Sciatic nerve (tissue), 2 donors: Measurements from ENCODE around the gene TMCO6. TPM values are rescaled to one million over a fixed set of nuclear protein-coding genes. Genes with fewer than 3 reads are reported as not detected.
"Not testable (repeated sequence)": the region's sequence is repeated elsewhere in the genome, so short reads cannot be mapped to it uniquely, and the experiment has no call there.

ENCODE experiments used
- ATAC-seq: fragments of 200-7000 bp; cut with Tn5 transposase; one replicate; pipeline ENCODE4 v1.9.1; 2020; ENCODE audit warnings: mild to moderate bottlenecking, moderate library complexity
- DNase-seq: peaks from one replicate; pipeline ENCODE4 v3.0.0-alpha.2; 2020; ENCODE audit warnings: low spot score
- intact Hi-C: fragments of 100-400 bp; cut with DNase I; formaldehyde crosslinking; loops from one replicate; pipeline ENCODE4 v1.14.2; 2022
- total RNA-seq: library from RNA; stranded (reverse); fragmentation: NEBNext Ultra II Directional; extraction: Animal tissue kit (Norgen Biotek cat#: 25700); gene quantifications from one replicate; pipeline ENCODE4 v1.2.1, GENCODE V29; 2021
- donor health status: DM: no; HTN: no; CAD: no.
- donor health status: DM: no; HTN: no; CAD: no.

The TMCO6 gene
- total RNA-seq = 20.1 TPM

- ATAC-seq (peak; percentile 99), DNase-seq (peak; percentile 99)
- intact Hi-C loops = no loop called here
Observed at GRCh38 chr5:140639148-140639981, at the start of gene TMCO6. Gene TMCO6, plus strand, starts transcription at chr5:140639451. Its CDS starts 77 bp downstream, at chr5:140639528.

- no peak for DNase-seq
- intact Hi-C loops = no loop called here
- ATAC-seq = no peak
Observed at GRCh38 chr5:140590861-140591260, 48.4 kb upstream of the TMCO6 start.

GRCh38 chr5:140591747-140592372, 47.4 kb upstream of the TMCO6 start:
- DNase-seq (no peak), ATAC-seq (no peak)
- intact Hi-C loops = no loop called here

- intact Hi-C loops, DNase-seq, ATAC-seq: not testable (repeated sequence)
Observed at GRCh38 chr5:140593070-140593469, 46.2 kb upstream of the TMCO6 start.

DNA sequence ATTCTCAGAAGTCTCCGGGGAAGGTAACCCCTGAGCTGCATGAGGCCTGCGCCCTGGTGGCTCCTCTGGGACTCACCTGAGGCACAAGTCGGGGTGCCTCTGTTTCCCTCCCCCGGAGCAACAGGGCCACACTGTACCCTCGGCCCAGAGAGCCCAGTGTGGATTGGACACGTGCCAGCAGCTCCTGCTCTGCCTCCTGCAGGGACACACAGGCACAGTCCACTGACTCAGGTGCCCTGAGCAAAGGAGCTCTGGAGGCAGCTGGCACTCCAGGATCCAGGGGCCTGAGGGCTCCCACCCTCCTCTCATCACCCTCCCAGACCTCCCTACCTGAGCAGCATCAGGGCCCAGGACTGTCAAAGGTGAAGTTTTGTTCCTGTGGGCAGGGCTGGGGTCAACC, 45.1 kb upstream of the TMCO6 start:
- intact Hi-C loops = no loop called here
- DNase-seq = no peak
- ATAC-seq = no peak

DNA sequence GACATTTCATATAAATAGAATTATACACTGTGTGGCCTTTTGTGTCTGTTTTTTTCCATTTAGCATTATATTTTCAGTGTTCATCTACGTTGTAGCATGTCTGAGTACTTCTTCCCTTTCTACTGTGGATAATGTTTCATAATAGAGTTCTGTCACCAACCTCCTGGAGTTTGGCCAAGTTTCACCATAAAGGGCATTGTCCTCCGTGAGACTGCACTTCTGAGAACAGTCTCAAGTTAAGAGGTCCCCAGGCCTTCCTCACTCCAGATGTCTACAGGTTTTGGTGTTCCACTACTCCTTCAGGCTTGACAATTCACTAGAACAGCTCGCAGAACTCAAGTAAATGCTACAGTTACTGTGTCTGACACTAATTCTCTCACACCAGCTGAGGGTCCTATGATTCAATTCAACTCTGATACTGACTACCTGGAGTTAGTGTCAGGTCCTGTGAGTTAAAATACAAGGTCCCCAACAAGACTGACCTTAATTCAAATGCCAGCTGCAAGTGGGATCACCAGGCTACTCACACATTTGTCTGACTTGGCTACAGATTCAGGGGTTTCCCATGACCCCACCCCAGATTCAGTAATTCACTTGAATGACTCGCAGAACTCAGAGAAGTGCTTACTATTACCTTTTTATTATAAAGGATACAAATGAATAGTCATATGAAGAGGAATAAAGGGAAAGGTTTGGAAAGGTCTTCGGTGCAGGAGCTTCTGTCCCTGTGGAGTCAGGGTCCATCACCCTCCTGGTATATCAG, 43.5 kb upstream of the TMCO6 start:
- DNase-seq (no peak), ATAC-seq (peak; percentile 79)
- intact Hi-C loops = no loop called here

DNA sequence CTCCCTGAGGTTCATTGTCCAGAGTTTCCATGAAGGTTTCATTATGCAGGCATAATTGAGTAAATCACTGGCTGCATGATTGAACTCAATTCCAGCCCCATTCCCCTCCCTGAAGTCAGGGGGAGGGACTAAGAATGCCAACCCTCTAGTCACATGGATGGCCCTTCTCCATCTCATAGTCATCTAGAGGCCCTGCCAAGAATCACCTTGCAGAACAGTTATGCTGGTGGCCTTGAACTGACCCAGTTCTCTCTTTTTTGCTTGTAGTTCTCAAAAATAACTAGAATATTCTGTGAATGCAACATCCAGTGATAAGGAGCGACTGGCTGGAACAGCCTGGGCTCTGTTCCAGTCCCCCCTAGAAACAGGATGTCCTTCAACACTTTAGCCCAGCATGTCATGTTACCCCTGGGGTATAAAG, 42.9 kb upstream of the TMCO6 start:
- ATAC-seq = peak; percentile 76
- no peak for DNase-seq
- intact Hi-C loops = no loop called here

DNA sequence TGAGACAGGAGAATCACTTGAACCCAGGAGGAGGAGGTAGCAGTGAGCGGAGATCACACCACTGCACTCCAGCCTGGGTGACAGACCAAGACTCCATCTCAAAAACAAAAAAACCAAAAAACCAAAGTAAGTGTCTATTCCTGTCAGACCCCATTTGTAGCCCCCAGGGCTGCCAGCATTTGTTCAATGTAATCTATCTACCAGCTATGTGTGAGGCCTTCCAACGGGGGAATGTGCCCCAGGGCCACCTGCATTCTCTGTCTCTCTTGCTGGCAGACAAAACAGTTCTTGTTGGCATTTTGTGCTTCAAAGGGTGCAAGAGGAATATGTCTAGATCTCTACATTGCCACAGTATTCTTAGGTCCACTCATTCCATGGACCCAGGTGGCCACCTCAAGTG, 40.4 kb upstream of the TMCO6 start:
- ATAC-seq = no peak

GRCh38 chr5:140600096-140600495, 39.2 kb upstream of the TMCO6 start:
- ATAC-seq (no peak), DNase-seq (no peak)
- intact Hi-C loops = no loop called here

More for the DNA sequence above, 40.4 kb upstream of the TMCO6 start:
- intact Hi-C loops = no loop called here
- DNase-seq = no peak

DNA sequence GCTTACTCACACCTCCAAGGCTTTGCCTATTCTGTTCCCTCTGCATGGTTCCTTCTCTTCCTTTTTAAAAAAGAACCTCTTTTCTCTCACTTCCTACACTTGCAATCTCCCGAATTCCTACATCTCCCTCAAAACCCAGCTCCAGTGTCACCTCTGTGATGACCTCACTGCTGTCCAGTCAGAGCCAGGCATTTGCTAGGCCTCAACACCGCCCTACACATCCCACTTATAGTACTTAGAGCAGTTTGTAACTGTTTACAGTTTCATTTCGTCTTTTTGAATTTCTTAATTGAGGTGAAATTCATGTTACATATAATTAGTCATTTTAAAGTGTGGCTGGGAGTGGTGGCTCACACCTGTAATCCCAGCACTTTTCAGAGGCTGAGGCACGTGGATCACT, 37.1 kb upstream of the TMCO6 start:
- ATAC-seq = no peak
- intact Hi-C loops = no loop called here

DNA sequence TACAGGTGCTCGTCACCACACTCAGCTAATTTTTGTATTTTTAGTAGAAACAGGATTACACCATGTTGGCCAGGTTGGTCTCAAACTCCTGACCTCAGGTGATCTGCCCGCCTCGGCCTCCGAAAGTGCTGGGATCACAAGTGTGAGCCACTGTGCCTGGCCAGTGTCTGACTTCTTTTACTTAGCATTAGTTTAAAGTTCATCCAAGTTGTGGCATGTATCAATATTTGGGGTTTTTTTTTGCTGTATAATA, 35.9 kb upstream of the TMCO6 start:
- ATAC-seq, DNase-seq, intact Hi-C loops: not testable (repeated sequence)

More for the DNA sequence above, 37.1 kb upstream of the TMCO6 start:
- no peak for DNase-seq

DNA sequence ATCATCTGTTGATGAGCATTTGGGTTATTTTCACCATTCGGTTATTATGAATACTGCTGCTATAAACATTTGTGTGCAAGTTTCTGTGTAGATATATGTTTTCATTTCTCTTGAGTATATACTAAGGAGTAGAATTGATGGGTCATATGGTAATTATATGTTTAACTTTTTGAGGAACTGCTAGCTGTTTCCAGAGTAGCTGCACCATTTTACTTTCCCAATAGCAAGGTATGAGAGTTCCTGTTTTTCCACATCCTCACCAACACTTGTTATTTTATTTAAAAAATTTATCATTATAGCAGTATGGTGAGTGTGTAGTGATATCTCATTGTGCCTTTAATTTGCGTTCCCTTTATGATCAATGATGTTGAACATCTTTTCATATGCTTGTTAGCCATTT, 35.5 kb upstream of the TMCO6 start:
- intact Hi-C loops = no loop called here
- ATAC-seq (no peak), DNase-seq (no peak)

GRCh38 chr5:140605879-140606278, 33.4 kb upstream of the TMCO6 start:
- DNase-seq (no peak), ATAC-seq (no peak)
- intact Hi-C loops = no loop called here

DNA sequence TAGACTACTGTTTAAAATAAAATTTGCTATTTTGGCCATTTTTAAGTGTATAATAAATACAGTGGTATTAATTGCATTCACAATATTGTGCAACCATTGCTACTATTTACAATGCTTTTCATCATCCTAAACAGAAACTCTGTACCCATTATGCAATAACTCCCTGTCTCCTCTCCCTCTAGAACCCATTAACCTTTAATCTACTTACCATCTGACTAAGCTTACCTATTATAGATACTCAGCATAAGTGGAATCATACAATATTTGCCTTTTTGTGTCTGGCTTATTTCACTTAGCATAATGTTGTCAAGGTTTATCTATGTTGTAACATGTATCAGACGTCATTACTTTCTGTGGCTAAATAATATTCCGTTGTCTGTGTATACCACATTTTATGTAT, 32.2 kb upstream of the TMCO6 start:
- ATAC-seq = no peak
- intact Hi-C loops = no loop called here
- no peak for DNase-seq

DNA sequence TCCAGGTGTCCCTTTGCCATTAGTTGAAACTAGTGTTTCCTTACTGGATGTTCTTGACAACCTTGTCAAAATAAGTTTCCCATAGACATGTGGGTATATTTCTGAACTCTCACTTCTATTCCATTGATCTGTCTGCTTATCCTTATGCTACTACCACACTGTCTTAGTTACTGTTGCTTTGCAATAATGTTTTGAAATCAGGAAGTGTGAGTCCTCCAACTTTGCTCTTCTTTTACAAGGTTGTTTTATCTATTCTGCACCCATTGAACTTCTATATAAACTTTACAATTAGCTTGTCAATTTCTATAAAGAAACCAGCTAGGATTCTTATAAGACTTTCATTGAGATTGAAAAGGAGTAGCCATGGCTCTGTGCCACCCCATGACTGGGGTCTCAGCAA, 30.5 kb upstream of the TMCO6 start:
- intact Hi-C loops = no loop called here
- no peak for DNase-seq
- no peak for ATAC-seq

- ATAC-seq (peak; percentile 71), DNase-seq (no peak)
- intact Hi-C loops = no loop called here
Observed at GRCh38 chr5:140609126-140609525, 30.1 kb upstream of the TMCO6 start.

DNA sequence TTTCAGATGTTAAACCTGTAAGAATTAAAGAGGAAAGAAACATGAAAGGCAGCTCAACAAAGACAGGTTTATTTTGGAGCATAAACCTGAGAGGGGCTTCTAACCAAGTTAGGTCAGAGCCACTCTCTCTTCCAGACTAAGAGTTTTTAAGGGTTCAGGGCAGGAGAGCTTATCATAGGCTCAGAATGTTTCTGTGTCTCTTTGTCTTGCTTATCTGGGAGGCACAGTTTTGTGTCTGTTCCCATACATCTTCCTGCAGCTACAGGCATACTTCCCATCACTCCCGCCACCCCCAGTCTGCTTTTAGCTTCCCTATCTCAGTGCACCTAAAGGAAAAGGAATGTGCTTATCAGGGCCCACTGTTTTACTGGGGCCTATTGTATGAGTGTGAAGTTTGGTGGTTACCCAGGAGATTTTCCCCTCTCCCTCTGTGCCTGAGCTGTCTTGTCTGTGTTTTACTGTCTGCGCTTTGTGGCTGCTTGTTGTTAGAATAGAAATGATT, 28.2 kb upstream of the TMCO6 start:
- no peak for ATAC-seq
- no peak for DNase-seq
- intact Hi-C loops = no loop called here

GRCh38 chr5:140622301-140622700, 16.9 kb upstream of the TMCO6 start:
- intact Hi-C loops = no loop called here

GRCh38 chr5:140623061-140623460, 16.2 kb upstream of the TMCO6 start:
- intact Hi-C loops, DNase-seq, ATAC-seq: not testable (repeated sequence)

More at GRCh38 chr5:140622301-140622700, 16.9 kb upstream of the TMCO6 start:
- DNase-seq = no peak
- no peak for ATAC-seq

GRCh38 chr5:140624886-140625285, 14.4 kb upstream of the TMCO6 start:
- intact Hi-C loops, ATAC-seq, DNase-seq: not testable (repeated sequence)
